Left lung (tissue), 10 donors: ENCODE results near the gene CYP4A22. TPM values are rescaled to one million over a fixed set of nuclear protein-coding genes. Genes with fewer than 3 reads are reported as not detected.
A peak's percentile ranks its signal among the peaks of the same experiment; 100 is the strongest.

ENCODE experiments used
- ATAC-seq: fragments of 200-7000 bp; cut with Tn5 transposase; one replicate; pipeline ENCODE4 v1.9.1; 2020; ENCODE audit warnings: moderate library complexity
- DNase-seq, 4 donors: peaks; one replicate each; pipeline ENCODE4 v3.0.0-alpha.2; 2013 to 2020
- H3K27ac ChIP-seq, 2 donors: fragments of 200-600 bp; sonication (generic) in 1 of 2; one replicate each; pipeline versions ENCODE4 v1.5.0 to v1.8.0; 2020 to 2021
- H3K27me3 ChIP-seq, 2 donors: fragments of 200-600 bp; sonication (generic) in 1 of 2; one replicate each; pipeline versions ENCODE4 v1.5.0 to v1.8.0; 2020 to 2021
- H3K36me3 ChIP-seq, 2 donors: fragments of 200-600 bp; sonication (generic) in 1 of 2; one replicate each; pipeline versions ENCODE4 v1.5.0 to v1.8.0; 2020 to 2021
- H3K4me1 ChIP-seq, 2 donors: fragments of 200-600 bp; one replicate each; pipeline ENCODE4 v1.8.0; 2021
- H3K4me3 ChIP-seq, 2 donors: fragments of 200-600 bp; sonication (generic) in 1 of 2; one replicate each; pipeline versions ENCODE4 v1.5.0 to v1.8.0; 2020 to 2021; ENCODE audit warnings: mild to moderate bottlenecking in 1 of 2
- H3K9me3 ChIP-seq, 2 donors: fragments of 200-600 bp; sonication (generic) in 1 of 2; one replicate each; pipeline versions ENCODE4 v1.5.0 to v1.8.0; 2020 to 2021
- CTCF ChIP-seq, 2 donors: fragments of 200-600 bp; sonication (generic) in 1 of 2; IDR thresholded peaks; one replicate each; pipeline versions ENCODE4 v1.5.0 to v1.8.0; 2021; ENCODE audit warnings: antibody characterized with exemption in 2 of 2
- intact Hi-C, 2 donors: fragments of 100-400 bp; cut with DNase I; formaldehyde crosslinking; loops; one replicate each; pipeline versions ENCODE4 v1.11.2 to v1.14.2; 2022
- polyA plus RNA-seq, 6 donors: library from polyadenylated mRNA; unstranded; fragments of 120-200 nt; gene quantifications; one replicate each; pipeline ENCODE4 v1.2.1, GENCODE V29; 2013; ENCODE audit not compliant: insufficient read length in 6 of 6
- total RNA-seq, 2 donors: library from RNA; stranded (reverse); fragmentation: NEBNext Ultra II Directional; extraction: Animal tissue kit (Norgen Biotek cat#: 25700); gene quantifications; one replicate each; pipeline ENCODE4 v1.2.1, GENCODE V29; 2021
- donor health status: DM: no; HTN: yes; CAD: no.
- donor health status: DM: no; HTN: no; CAD: no.

Gene CYP4A22
- total and polyA plus RNA-seq, 8 donors: 0.06 to 0.14 (median 0.07) TPM; not detected in 5

DNA sequence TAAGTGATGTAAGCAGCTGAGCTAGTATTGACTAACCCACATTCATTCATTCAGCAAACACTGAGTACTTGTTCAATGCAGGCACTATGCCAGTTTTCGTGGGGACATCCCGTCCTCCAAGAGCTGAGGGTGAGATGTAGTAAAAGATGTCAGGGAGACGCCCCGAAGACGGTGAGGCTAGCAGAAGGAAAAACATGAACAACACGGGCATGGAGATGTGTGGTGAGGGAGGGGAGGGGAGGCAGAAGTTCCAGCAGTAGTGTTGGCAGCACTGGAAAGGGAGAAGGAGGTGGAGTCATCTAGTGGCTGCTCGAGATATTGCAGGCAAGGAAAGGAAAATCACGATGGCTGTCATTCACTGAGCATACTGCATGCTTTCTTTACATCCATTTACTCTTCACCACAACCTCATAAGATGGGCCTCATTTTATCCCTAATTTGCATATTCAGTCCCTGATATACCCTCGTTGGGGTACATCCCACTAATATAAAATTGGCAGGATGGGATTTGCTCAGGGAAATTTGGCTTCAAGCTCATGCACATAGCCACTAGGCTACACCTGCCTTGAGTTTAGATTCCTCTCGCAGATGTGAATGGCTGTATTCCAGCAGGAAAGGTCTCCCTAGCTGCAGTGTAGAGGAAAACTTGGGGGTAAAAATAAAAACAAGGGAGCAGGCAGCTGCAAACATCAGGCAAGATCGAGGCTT, 38.1 kb downstream of the CYP4A22 start:
- peak in 2 of 4 donors; percentile 60 to 70 for DNase-seq
- Histone ChIP-seq H3K27ac (no peak overlapping the region), H3K9me3 (no peaks in the 10 kb centered on the region), H3K4me1 (peaks cover 0 to 13% of the 10 kb centered on the region in 2 donors), H3K4me3 (no peak overlapping the region), H3K27me3 (peaks cover 0 to 11% of the 10 kb centered on the region in 2 donors), H3K36me3 (no peaks in the 10 kb centered on the region)
- peak; percentile 83 to 98 for TF ChIP-seq CTCF (IDR thresholded peaks at IDR 0.05)
- ATAC-seq: peak; percentile 77
- intact Hi-C loops: no loop called here

GRCh38 chr1:47178020-47178419, 40.8 kb downstream of the CYP4A22 start:
- Histone ChIP-seq H3K36me3 (no peaks in the 10 kb centered on the region), H3K27me3 (peaks cover 0 to 22% of the 10 kb centered on the region in 2 donors), H3K4me1 (peaks cover 0 to 13% of the 10 kb centered on the region in 2 donors), H3K9me3 (no peaks in the 10 kb centered on the region), H3K27ac (no peak overlapping the region), H3K4me3 (no peak overlapping the region)
- intact Hi-C loops: no loop called here
- TF ChIP-seq CTCF (IDR thresholded peaks at IDR 0.05): no peak
- DNase-seq (no peak), ATAC-seq (no peak)

- intact Hi-C loops: no loop called here
- ATAC-seq: no peak
- Histone ChIP-seq H3K4me1 (peaks cover 0 to 13% of the 10 kb centered on the region in 2 donors), H3K27ac (no peak overlapping the region), H3K9me3 (no peaks in the 10 kb centered on the region), H3K27me3 (peaks cover 0 to 21% of the 10 kb centered on the region in 2 donors), H3K4me3 (peak overlapping the region in 1 of 2 donors; percentile 24), H3K36me3 (no peaks in the 10 kb centered on the region)
- DNase-seq: no peak
- TF ChIP-seq CTCF (IDR thresholded peaks at IDR 0.05): no peak
Measured at GRCh38 chr1:47178654-47179016, 41.4 kb downstream of the CYP4A22 start.

- peak overlapping the region in 1 of 2 donors; percentile 48 for H3K27ac ChIP-seq
- DNase-seq: peak; percentile 86 to 95 (median 90)
- peaks cover 0 to 13% of the 10 kb centered on the region in 2 donors for H3K4me1 ChIP-seq
- H3K4me3 ChIP-seq: peak overlapping the region; percentile 24
- intact Hi-C loops: no loop called here
- H3K9me3 ChIP-seq: no peaks in the 10 kb centered on the region
- peak; percentile 90 for ATAC-seq
- no peaks in the 10 kb centered on the region for H3K36me3 ChIP-seq
- TF ChIP-seq CTCF (IDR thresholded peaks at IDR 0.05): peak; percentile 75 to 82
- peaks cover 0 to 15% of the 10 kb centered on the region in 2 donors for H3K27me3 ChIP-seq
Measured at GRCh38 chr1:47179017-47179987, 42.1 kb downstream of the CYP4A22 start.
